Esophagus squamous epithelium (tissue), 4 donors: Measurements from ENCODE around the gene PROX2.
A peak's percentile ranks its signal among the peaks of the same experiment; 100 is the strongest.

Source experiments
- POLR2A ChIP-seq, 4 donors: fragments of 450-650 bp; IDR thresholded peaks; one replicate each; pipeline ENCODE4 v1.6.1; 2017; ENCODE audit warnings: antibody characterized with exemption in 4 of 4, mild to moderate bottlenecking in 4 of 4, moderate library complexity in 3 of 4
- TF ChIP-seq, protein P1 (sequence below), 6 experiments: fragments of 450-650 bp in 4 of 6; fragments of 200-600 bp in 2 of 6; sonication (generic) in 2 of 6; IDR thresholded peaks; one replicate each; pipeline ENCODE4 v1.5.1; 2016 to 2019; ENCODE audit warnings: antibody characterized with exemption in 6 of 6, mild to moderate bottlenecking in 4 of 6, moderate library complexity in 4 of 6

GRCh38 chr14:74906925-74907521 is 31.1 kb upstream of the PROX2 start:
- no peak for TF ChIP-seq POLR2A (IDR thresholded peaks at IDR 0.05)
- TF ChIP-seq, protein P1, sequence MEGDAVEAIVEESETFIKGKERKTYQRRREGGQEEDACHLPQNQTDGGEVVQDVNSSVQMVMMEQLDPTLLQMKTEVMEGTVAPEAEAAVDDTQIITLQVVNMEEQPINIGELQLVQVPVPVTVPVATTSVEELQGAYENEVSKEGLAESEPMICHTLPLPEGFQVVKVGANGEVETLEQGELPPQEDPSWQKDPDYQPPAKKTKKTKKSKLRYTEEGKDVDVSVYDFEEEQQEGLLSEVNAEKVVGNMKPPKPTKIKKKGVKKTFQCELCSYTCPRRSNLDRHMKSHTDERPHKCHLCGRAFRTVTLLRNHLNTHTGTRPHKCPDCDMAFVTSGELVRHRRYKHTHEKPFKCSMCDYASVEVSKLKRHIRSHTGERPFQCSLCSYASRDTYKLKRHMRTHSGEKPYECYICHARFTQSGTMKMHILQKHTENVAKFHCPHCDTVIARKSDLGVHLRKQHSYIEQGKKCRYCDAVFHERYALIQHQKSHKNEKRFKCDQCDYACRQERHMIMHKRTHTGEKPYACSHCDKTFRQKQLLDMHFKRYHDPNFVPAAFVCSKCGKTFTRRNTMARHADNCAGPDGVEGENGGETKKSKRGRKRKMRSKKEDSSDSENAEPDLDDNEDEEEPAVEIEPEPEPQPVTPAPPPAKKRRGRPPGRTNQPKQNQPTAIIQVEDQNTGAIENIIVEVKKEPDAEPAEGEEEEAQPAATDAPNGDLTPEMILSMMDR (IDR thresholded peaks at IDR 0.05), result peak in 1 of 6 experiments; percentile 21
